Hematopoietic multipotent progenitor cell (in vitro differentiated cells): ENCODE data around the gene TAS2R20. TPM values are rescaled to one million over a fixed set of nuclear protein-coding genes. Genes with fewer than 3 reads are reported as not detected.

Experiments used
- DNase-seq, 3 donors: peaks; one replicate each; pipeline ENCODE4 v3.0.0-alpha.2; 2011 to 2015; ENCODE audit warnings: low read depth in 2 of 3, low spot score in 2 of 3
- total RNA-seq: library from RNA; depleted of rRNA; stranded (reverse); fragments of >200 nt; gene quantifications from one replicate; pipeline ENCODE4 v1.2.3, GENCODE V29; 2012

TAS2R20 gene
- total RNA-seq, 1 donor, result 2.4 TPM

DNA sequence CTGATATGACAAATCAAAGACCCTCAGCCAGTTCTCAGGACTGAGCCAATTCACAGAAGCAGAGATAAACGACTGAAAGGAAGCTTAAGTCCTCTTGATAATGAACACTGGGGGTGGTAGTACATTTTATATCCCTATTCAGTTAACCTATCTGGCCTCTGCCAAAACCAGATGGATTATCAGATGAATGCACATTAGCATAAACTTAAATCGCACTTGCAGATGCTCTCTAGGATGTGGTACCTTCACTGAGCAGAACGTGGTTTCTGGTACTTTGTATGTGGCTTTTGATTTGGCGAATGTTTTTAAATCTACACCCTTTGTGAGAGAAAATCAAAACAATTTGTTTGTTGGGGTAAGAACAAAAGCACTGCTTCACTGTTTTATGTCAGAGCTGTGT, 37.9 kb downstream of the TAS2R20 start:
- DNase-seq, result peak in 2 of 3 donors; percentile 29 to 59

DNA sequence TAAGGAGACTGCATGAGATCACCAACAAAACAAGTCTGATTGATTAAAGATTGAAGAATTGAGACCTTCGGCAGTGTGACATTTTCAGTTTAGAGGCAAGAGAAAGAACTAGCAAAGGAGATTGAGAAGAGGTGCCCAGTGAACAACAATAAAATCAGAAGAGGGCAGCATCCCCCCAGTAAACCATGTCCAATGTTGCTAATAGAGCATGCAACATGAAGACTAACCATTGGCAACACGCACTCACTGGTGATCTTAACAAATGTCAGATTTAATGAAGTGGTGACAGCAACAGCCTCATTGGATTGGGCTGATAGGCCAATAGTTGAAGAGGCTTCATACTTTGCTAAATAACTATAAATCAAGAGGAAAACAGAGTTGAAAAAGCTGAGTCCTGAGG, 38.3 kb downstream of the TAS2R20 start:
- DNase-seq, result no peak

DNA sequence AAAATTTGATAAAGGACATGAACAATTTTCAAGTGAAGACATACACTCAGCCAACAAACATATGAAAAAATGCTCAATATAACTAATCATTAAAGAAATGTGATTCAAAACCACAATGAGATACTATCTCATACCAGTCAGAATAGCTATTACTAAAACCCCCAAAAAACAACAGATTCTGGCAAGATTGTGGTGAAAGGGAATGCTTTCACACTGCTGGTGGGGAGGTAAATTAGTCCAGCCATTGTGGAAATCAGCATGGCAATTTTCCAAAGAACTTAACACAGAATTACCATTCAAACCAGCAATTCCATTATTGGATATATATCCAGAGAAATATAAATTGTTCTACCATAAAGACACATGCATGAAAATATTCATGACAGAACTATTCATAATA, 40.4 kb downstream of the TAS2R20 start:
- no peak for DNase-seq

GRCh38 chr12:10956085-10956484, 42.0 kb downstream of the TAS2R20 start:
- no peak for DNase-seq

DNA sequence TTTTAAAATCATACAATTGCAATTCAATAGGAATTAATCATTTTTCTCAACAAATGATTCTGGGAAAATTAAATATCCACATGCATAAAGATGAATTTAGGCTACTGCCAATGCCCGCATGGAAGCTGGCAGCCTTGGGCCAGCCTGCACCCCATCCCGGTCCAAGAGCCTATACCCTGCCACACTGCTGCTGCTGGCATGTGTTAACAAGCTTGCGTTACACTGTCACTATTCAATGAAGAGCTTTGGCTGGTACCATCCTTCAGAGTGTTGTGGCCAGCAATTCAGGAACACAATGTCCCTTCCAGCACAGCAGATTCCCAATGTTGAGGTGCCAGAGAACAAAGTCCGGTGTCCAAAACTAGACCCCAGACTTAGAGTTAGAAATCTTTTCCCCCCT, 45.5 kb downstream of the TAS2R20 start:
- no peak for DNase-seq

Other genes starting within 250 kb of the TAS2R20 start
- not detected for gene TAS2R7, start 195.7 kb downstream of the TAS2R20 start, total RNA-seq
- not detected for gene TAS2R8, start 191.0 kb downstream of the TAS2R20 start, total RNA-seq
- gene TAS2R9, start 188.1 kb downstream of the TAS2R20 start, total RNA-seq, result under 0.01 TPM
- 0.27 TPM for gene TAS2R10, start 171.9 kb downstream of the TAS2R20 start, total RNA-seq
- 1.1 TPM for gene PRR4, start 148.8 kb downstream of the TAS2R20 start, total RNA-seq
- 34.7 TPM for gene PRH1, start 114.0 kb downstream of the TAS2R20 start, total RNA-seq
- 1.3 TPM for gene TAS2R13, start 88.7 kb downstream of the TAS2R20 start, total RNA-seq
- not detected for gene PRH2, start 69.1 kb downstream of the TAS2R20 start, total RNA-seq
- 1.9 TPM for gene TAS2R14, start 59.0 kb downstream of the TAS2R20 start, total RNA-seq
- gene TAS2R50, start 11.4 kb downstream of the TAS2R20 start, total RNA-seq, result 2.7 TPM
- gene TAS2R19, start 24.3 kb upstream of the TAS2R20 start, total RNA-seq, result 5.4 TPM
- gene TAS2R31, start 33.1 kb upstream of the TAS2R20 start, total RNA-seq, result 5.1 TPM
- gene TAS2R46, start 64.0 kb upstream of the TAS2R20 start, total RNA-seq, result 4.8 TPM
- 5.4 TPM for gene TAS2R43, start 94.0 kb upstream of the TAS2R20 start, total RNA-seq
- gene TAS2R30, start 136.3 kb upstream of the TAS2R20 start, total RNA-seq, result 7.8 TPM
- 9.2 TPM for gene SMIM10L1, start 172.9 kb upstream of the TAS2R20 start, total RNA-seq
- gene TAS2R42, start 188.6 kb upstream of the TAS2R20 start, total RNA-seq, result not detected